GM13976 (cell line): Measurements from ENCODE around the gene NPTXR.

Experiments used
- DNase-seq: peaks from one replicate; pipeline ENCODE4 v3.0.0; 2012; ENCODE audit warnings: low spot score
- in situ Hi-C: fragments of 300-500 bp; cut with MboI; formaldehyde crosslinking; loops from one replicate; pipeline ENCODE4 v1.12.0; 2022; ENCODE audit warnings: low sequenced_read_pairs, mixed read lengths, inconsistent platforms; ENCODE audit not compliant: unreplicated experiment
- TF ChIP-seq, protein P1 (sequence below): IDR thresholded peaks from 2 replicates; pipeline ENCODE4 v1.5.1; 2012; ENCODE audit warnings: borderline replicate concordance, mild to moderate bottlenecking; ENCODE audit not compliant: insufficient read depth; ENCODE audit errors: extremely low read depth, missing control alignments, control extremely low read depth

Gene NPTXR

DNA sequence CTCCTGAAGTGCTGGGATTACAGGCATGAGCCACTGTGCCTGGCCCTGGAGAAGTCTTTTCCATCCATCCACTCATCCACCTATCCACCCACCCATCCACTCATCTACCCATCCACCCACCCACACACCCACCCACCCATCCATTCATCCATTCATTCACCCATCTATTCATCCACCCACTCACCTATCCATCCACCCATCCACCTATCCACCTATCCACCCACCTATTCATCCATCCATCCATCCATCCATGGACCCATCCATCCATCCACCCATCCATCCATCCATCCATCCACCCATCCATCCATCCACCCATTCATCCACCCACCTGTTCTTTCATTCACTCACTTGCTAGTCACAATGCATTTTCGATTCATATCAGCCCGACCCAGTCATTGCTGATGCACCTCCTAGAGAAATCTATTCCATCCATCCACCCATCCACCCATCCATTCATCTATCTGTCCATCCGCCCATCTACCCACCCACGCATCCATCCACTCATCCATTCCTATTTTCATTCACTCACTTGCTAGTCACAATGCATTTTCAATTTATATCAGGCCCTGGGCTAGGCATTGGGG lies 70.4 kb downstream of the NPTXR start:
- TF ChIP-seq, protein P1, sequence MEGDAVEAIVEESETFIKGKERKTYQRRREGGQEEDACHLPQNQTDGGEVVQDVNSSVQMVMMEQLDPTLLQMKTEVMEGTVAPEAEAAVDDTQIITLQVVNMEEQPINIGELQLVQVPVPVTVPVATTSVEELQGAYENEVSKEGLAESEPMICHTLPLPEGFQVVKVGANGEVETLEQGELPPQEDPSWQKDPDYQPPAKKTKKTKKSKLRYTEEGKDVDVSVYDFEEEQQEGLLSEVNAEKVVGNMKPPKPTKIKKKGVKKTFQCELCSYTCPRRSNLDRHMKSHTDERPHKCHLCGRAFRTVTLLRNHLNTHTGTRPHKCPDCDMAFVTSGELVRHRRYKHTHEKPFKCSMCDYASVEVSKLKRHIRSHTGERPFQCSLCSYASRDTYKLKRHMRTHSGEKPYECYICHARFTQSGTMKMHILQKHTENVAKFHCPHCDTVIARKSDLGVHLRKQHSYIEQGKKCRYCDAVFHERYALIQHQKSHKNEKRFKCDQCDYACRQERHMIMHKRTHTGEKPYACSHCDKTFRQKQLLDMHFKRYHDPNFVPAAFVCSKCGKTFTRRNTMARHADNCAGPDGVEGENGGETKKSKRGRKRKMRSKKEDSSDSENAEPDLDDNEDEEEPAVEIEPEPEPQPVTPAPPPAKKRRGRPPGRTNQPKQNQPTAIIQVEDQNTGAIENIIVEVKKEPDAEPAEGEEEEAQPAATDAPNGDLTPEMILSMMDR, result no peak
- no peak for DNase-seq
- in situ Hi-C loops, result no loop called here

DNA sequence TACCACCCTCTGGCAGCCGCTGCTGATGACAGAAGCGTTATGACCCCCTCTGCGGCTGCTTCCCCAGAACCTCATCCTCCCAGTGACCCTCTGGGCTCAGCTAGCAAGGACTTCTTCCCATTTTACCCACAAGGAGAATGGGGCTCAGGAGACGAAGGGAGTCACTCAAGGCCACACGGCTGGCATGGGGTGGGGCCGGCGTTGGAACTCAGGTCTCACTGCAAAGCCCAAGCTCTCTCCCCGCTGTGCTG lies 71.3 kb downstream of the NPTXR start:
- no peak for DNase-seq
- TF ChIP-seq, protein P1, result no peak
- in situ Hi-C loops, result no loop called here

DNA sequence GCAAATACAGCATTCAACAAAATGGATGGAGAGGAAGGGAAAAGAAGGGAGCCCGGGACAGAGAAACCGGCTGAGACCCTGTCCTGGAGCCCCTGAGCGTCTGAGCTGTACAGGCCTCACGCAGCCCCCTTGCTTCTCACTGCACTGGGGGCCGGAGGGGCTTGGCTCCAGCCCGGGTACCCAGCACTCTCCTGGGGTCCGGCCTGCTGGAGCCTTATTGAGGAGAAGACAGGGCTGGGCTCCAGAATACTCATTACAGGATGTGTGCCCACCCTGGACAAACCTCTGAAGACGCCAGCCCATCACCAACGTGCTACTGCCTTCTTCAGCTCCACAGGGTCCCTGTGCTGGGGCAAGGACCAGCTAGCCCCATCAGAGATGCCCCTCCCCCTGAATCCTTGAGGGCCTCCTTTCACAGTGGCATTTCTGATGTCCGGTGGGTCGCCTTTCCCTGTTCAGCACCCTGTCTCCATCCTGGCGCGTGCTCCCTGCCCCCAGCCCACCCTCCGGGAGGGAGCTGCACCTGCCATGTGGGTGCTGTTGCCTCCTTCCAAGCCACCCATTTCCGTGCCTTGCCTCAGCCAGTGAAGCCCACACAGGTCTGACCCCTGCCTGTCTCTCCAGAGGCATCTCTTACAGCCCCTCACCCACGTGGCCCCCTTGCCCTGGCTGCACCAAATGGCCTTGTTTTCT lies 73.4 kb downstream of the NPTXR start:
- no peak for DNase-seq
- TF ChIP-seq, protein P1, result no peak
- in situ Hi-C loops, result no loop called here
